Lower lobe of right lung (tissue), 2 donors: ENCODE data around the gene WWTR1. TPM values are rescaled to one million over a fixed set of nuclear protein-coding genes. Genes with fewer than 3 reads are reported as not detected.

Source experiments
- ATAC-seq, 2 donors: fragments of 200-7000 bp; cut with Tn5 transposase; one replicate each; pipeline ENCODE4 v1.9.1; 2020 to 2022; ENCODE audit warnings: mild to moderate bottlenecking in 2 of 2, moderate library complexity in 2 of 2
- DNase-seq: peaks from one replicate; pipeline ENCODE4 v3.0.0-alpha.2; 2020
- H3K27ac ChIP-seq: fragments of 200-600 bp; one replicate; pipeline ENCODE4 v1.8.0; 2022
- H3K27me3 ChIP-seq: fragments of 200-600 bp; one replicate; pipeline ENCODE4 v1.8.0; 2022; ENCODE audit warnings: low read depth
- H3K36me3 ChIP-seq: fragments of 200-600 bp; one replicate; pipeline ENCODE4 v1.8.0; 2022; ENCODE audit warnings: mild to moderate bottlenecking
- H3K4me1 ChIP-seq: fragments of 200-600 bp; one replicate; pipeline ENCODE4 v1.8.0; 2022
- H3K4me3 ChIP-seq: fragments of 200-600 bp; one replicate; pipeline ENCODE4 v1.8.0; 2022; ENCODE audit warnings: mild to moderate bottlenecking
- H3K9me3 ChIP-seq: fragments of 200-600 bp; one replicate; pipeline ENCODE4 v1.8.0; 2022
- CTCF ChIP-seq: fragments of 200-600 bp; IDR thresholded peaks from one replicate; pipeline ENCODE4 v1.8.0; 2022; ENCODE audit warnings: antibody characterized with exemption, mild to moderate bottlenecking
- intact Hi-C: fragments of 100-400 bp; cut with DNase I; formaldehyde crosslinking; loops from one replicate; pipeline ENCODE4 v1.11.0; 2022
- total RNA-seq: library from RNA; stranded (reverse); fragmentation: NEBNext Ultra II Directional; extraction: Animal tissue kit (Norgen Biotek cat#: 25700); gene quantifications from one replicate; pipeline ENCODE4 v1.2.1, GENCODE V29; 2021
- donor health status: DM: no; HTN: yes; CAD: no; lungs with severe emphysema.

The WWTR1 gene
- total RNA-seq, 1 donor from 2014 or later = 89.5 TPM

- Histone ChIP-seq H3K4me1 (peaks cover 36% of the 10 kb centered on the region), H3K9me3 (no peaks in the 10 kb centered on the region), H3K4me3 (no peak overlapping the region), H3K27ac (no peak overlapping the region), H3K36me3 (peaks cover 8% of the 10 kb centered on the region), H3K27me3 (no peaks in the 10 kb centered on the region)
- TF ChIP-seq CTCF = no peak
- DNase-seq (no peak), ATAC-seq (no peak)
- intact Hi-C loops = no loop called here
Observed at GRCh38 chr3:149647285-149647684, 10.5 kb downstream of the WWTR1 start.

- peaks cover 46% of the 10 kb centered on the region for H3K4me1 ChIP-seq
- TF ChIP-seq CTCF = no peak
- ATAC-seq (peak in 1 of 2 donors; percentile 25), DNase-seq (no peak)
- no peak overlapping the region for H3K27ac ChIP-seq
- no peak overlapping the region for H3K4me3 ChIP-seq
- H3K36me3 ChIP-seq = peaks cover 7% of the 10 kb centered on the region
- H3K27me3 ChIP-seq = no peaks in the 10 kb centered on the region
- no peaks in the 10 kb centered on the region for H3K9me3 ChIP-seq
- intact Hi-C loops = no loop called here
Observed at GRCh38 chr3:149646181-149646766, 11.6 kb downstream of the WWTR1 start.

GRCh38 chr3:149643963-149644362, 13.9 kb downstream of the WWTR1 start:
- intact Hi-C loops = no loop called here
- ATAC-seq (no peak), DNase-seq (no peak)
- Histone ChIP-seq H3K27me3 (no peaks in the 10 kb centered on the region), H3K27ac (no peak overlapping the region), H3K36me3 (no peaks in the 10 kb centered on the region), H3K4me3 (no peak overlapping the region), H3K9me3 (no peaks in the 10 kb centered on the region), H3K4me1 (peaks cover 43% of the 10 kb centered on the region)
- no peak for TF ChIP-seq CTCF

GRCh38 chr3:149643482-149643798, 14.4 kb downstream of the WWTR1 start:
- no peaks in the 10 kb centered on the region for H3K27me3 ChIP-seq
- intact Hi-C loops = no loop called here
- H3K9me3 ChIP-seq = no peaks in the 10 kb centered on the region
- H3K4me3 ChIP-seq = no peak overlapping the region
- ATAC-seq = no peak
- DNase-seq = no peak
- no peak for TF ChIP-seq CTCF
- H3K27ac ChIP-seq = no peak overlapping the region
- H3K36me3 ChIP-seq = no peaks in the 10 kb centered on the region
- H3K4me1 ChIP-seq = peaks cover 43% of the 10 kb centered on the region

- no peak overlapping the region for H3K4me3 ChIP-seq
- H3K36me3 ChIP-seq = no peaks in the 10 kb centered on the region
- no peaks in the 10 kb centered on the region for H3K27me3 ChIP-seq
- H3K27ac ChIP-seq = no peak overlapping the region
- TF ChIP-seq CTCF = no peak
- ATAC-seq (peak; percentile 41 to 80), DNase-seq (no peak)
- H3K9me3 ChIP-seq = no peaks in the 10 kb centered on the region
- peaks cover 45% of the 10 kb centered on the region for H3K4me1 ChIP-seq
- intact Hi-C loops = no loop called here
Observed at GRCh38 chr3:149640976-149641728, 16.7 kb downstream of the WWTR1 start.
